WERI-Rb-1 (cell line): ENCODE measurements around the gene TCF12.

Experiments used
- DNase-seq: peaks from one replicate; pipeline ENCODE4 v3.0.0-alpha.2; 2020
- H3K27ac ChIP-seq: fragments of 250-450 bp; sonication (Bioruptor Pico); 2 replicates; pipeline ENCODE4 v1.5.1; 2020; ENCODE audit warnings: mild to moderate bottlenecking, moderate library complexity
- H3K27me3 ChIP-seq: fragments of 250-450 bp; sonication (Bioruptor Pico); 2 replicates; pipeline ENCODE4 v1.5.1; 2021; ENCODE audit warnings: mild to moderate bottlenecking, low read depth, moderate library complexity; ENCODE audit not compliant: insufficient read depth, severe bottlenecking
- H3K36me3 ChIP-seq: fragments of 250-450 bp; sonication (Bioruptor Pico); 2 replicates; pipeline ENCODE4 v1.5.1; 2020; ENCODE audit warnings: mild to moderate bottlenecking, moderate library complexity
- H3K4me3 ChIP-seq: 2 replicates; pipeline ENCODE4 v1.5.1; 2011; ENCODE audit warnings: low read depth, mild to moderate bottlenecking, control low read depth, low read length
- H3K9me3 ChIP-seq: fragments of 250-450 bp; sonication (Bioruptor Pico); 2 replicates; pipeline ENCODE4 v1.5.1; 2021; ENCODE audit warnings: mild to moderate bottlenecking, moderate library complexity; ENCODE audit not compliant: severe bottlenecking
- CTCF ChIP-seq: IDR thresholded peaks from 2 replicates; pipeline ENCODE4 v1.5.1; 2011; ENCODE audit warnings: low read depth, mild to moderate bottlenecking, control low read depth, inconsistent platforms, low read length

TCF12 gene

GRCh38 chr15:57102858-57103257, 184.4 kb downstream of the TCF12 start:
- Histone ChIP-seq H3K36me3 (peaks cover 9% of the 10 kb centered on the region), H3K27me3 (no peaks in the 10 kb centered on the region), H3K4me3 (no peak overlapping the region), H3K9me3 (no peaks in the 10 kb centered on the region), H3K27ac (no peak overlapping the region)
- no peak for DNase-seq
- no peak for TF ChIP-seq CTCF

GRCh38 chr15:57108296-57108695, 189.9 kb downstream of the TCF12 start:
- no peak for TF ChIP-seq CTCF
- Histone ChIP-seq H3K4me3 (no peak overlapping the region), H3K27me3 (no peaks in the 10 kb centered on the region)

GRCh38 chr15:57109005-57109404, 190.6 kb downstream of the TCF12 start:
- Histone ChIP-seq H3K36me3 (peaks cover 5% of the 10 kb centered on the region), H3K9me3 (no peaks in the 10 kb centered on the region), H3K27me3 (no peaks in the 10 kb centered on the region), H3K27ac (no peak overlapping the region), H3K4me3 (no peak overlapping the region)
- TF ChIP-seq CTCF: no peak
- no peak for DNase-seq

More at GRCh38 chr15:57108296-57108695, 189.9 kb downstream of the TCF12 start:
- no peak for DNase-seq
- Histone ChIP-seq H3K27ac (no peak overlapping the region), H3K36me3 (peaks cover 5% of the 10 kb centered on the region), H3K9me3 (no peaks in the 10 kb centered on the region)

- Histone ChIP-seq H3K27me3 (no peaks in the 10 kb centered on the region), H3K9me3 (no peaks in the 10 kb centered on the region), H3K4me3 (no peak overlapping the region), H3K36me3 (peaks cover 5% of the 10 kb centered on the region), H3K27ac (no peak overlapping the region)
- TF ChIP-seq CTCF: no peak
- no peak for DNase-seq
Measured at GRCh38 chr15:57111002-57111401, 192.6 kb downstream of the TCF12 start.

GRCh38 chr15:57112178-57112577, 193.7 kb downstream of the TCF12 start:
- Histone ChIP-seq H3K27ac (peak overlapping the region; percentile 11; the same call in 1 of the 2 replicates), H3K27me3 (no peaks in the 10 kb centered on the region), H3K36me3 (no peaks in the 10 kb centered on the region; the same call in 1 of the 2 replicates), H3K9me3 (no peaks in the 10 kb centered on the region), H3K4me3 (no peak overlapping the region)
- no peak for DNase-seq
- TF ChIP-seq CTCF: no peak

GRCh38 chr15:57114070-57114469, 195.6 kb downstream of the TCF12 start:
- no peaks in the 10 kb centered on the region for H3K27me3 ChIP-seq
- DNase-seq: no peak
- H3K9me3 ChIP-seq: no peaks in the 10 kb centered on the region
- TF ChIP-seq CTCF: no peak
- no peak overlapping the region for H3K4me3 ChIP-seq
- no peaks in the 10 kb centered on the region for H3K36me3 ChIP-seq
- H3K27ac ChIP-seq: no peak overlapping the region
